Right renal pelvis (tissue), 4 donors: ENCODE results near the gene ATP5PD. TPM values are rescaled to one million over a fixed set of nuclear protein-coding genes. Genes with fewer than 3 reads are reported as not detected.
"Not testable (repeated sequence)": the region's sequence is repeated elsewhere in the genome, so short reads cannot be mapped to it uniquely, and the experiment has no call there.

Source experiments
- DNase-seq, 4 donors: peaks; one replicate each; pipeline ENCODE4 v3.0.0-alpha.2; 2013; ENCODE audit warnings: low read depth in 4 of 4, low spot score in 3 of 4, missing footprints in 1 of 4
- polyA plus RNA-seq, 4 donors: library from polyadenylated mRNA; unstranded; fragments of 120-200 nt; gene quantifications; one replicate each; pipeline ENCODE4 v1.2.1, GENCODE V29; 2013; ENCODE audit not compliant: insufficient read length in 4 of 4

Gene ATP5PD
- polyA plus RNA-seq, 4 donors, result 323 to 364 (median 341) TPM

DNA sequence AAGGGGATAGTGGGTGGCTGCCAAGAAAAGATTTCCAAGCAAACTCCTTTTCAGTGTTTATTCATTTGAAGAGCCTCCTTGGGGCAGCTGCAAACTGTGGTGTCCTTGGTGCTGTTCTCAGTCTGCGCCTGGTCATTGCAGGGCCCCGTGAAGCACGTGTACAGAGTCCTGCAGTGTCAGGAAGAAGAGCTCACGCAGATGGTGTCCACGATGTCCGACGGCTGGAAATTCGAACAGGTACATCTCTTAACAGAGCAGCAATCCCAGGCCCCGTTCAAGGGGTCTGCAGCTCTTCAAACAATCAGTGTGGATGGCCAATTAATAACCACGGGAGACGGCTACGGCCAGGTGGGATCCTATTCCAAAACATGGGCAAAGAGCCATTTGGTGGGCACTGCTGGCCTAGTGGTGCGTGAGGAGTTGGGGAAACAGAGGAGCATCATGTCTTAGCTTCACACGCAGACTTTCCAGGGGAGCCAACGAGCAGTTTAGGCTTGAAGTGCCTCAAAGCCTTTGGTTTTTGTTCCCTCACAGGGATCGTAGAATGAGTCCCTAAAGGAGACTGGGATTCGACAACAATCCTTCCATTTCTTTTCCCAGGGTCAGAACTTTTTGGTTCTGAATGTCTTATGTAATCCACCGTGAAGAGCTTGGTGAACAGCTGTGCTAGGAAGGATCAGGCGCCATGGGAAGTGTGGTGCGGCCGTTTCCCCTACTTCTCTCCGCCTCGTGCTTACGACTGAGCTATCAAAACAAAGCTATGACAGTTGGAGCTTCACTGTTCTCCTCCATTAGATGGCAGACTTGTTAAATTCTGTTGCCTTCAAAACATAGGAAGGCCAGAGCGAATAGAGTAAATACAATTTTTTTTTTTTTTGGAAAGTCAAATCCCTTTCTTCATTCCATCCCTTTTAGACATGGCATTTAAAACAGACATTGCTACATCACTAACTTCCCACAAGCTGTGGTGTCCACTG lies 12.9 kb upstream of the ATP5PD start:
- no peak for DNase-seq

- no peak for DNase-seq
Observed at GRCh38 chr17:75051941-75052340, 5.2 kb upstream of the ATP5PD start.

DNA sequence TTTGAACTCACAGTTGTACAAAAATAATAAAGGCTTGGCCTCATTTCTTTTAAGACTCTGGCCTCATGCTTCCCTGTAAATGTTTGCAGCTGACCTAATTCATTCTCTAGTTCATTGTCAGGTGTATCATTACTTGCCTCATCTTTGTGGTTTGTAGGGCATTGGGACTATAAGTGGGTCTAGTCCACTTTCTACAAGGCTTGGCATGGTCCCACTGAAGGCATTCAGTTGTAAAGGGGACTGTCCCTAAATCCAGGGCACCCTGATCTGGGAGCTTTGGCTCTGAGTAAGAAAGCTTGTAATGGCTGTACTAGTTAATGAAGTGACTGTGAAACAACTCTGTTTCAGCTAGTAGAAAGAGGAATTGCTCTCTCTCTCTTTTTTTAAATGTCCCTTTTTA lies 2.9 kb upstream of the ATP5PD start:
- DNase-seq, result no peak

- no peak for DNase-seq
Observed at GRCh38 chr17:75049057-75049456, 2.3 kb upstream of the ATP5PD start.

- no peak for DNase-seq
Observed at GRCh38 chr17:75048249-75048878, 1.6 kb upstream of the ATP5PD start.

DNA sequence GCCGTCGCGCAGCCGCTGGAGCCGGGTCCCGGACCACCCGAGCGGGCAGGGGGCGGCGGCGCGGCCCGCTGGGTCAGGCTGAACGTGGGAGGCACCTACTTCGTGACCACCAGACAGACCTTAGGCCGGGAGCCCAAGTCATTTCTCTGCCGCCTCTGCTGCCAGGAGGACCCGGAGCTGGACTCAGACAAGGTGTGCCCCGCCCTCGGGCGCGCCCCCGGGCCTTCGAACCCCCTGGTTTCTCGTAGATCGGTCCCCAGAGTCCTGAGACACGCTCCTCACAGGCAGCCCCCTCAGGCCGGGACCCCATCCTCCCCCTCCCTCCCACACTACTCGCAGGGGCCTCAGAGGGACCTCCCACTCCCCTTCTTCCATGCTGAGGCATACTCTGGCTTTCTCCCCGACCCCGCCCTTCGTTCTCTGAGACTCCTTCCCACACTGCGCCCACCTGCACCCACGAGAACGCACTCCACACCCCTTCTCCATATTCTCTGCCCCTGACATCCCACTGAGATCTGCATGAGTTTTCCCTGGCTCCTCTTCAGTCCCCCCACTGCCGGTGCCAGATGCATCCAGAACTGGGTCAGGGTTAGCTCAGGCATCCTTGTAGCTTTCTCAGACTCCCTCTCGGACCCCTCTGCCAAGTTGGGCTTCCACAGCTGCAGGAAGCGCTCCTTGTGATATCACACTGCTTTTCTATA lies 779 bp upstream of the ATP5PD start:
- DNase-seq, result no peak

- DNase-seq, result not testable (repeated sequence)
Observed at GRCh38 chr17:75045946-75046406, 793 bp downstream of the ATP5PD start.

DNA sequence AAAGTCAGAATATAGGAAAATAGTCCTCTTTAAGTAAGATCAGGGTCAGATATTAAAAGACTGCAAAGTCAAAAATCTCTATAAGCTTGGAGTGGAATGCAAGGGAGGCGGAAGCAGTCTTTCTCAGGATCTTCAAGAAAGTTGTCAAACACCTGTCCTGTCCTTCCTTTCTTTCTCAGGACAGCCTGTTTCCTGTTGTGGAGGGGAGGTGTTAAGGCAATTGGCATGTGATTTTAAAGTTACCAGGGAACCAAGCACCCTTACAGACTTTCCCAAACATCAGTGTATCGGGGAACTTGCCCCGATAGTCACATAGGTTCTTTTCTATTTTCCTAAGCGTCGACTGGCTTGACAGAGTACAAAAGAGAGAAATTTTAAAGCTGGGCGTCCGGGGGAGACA lies 2.1 kb downstream of the ATP5PD start:
- DNase-seq, result no peak

DNA sequence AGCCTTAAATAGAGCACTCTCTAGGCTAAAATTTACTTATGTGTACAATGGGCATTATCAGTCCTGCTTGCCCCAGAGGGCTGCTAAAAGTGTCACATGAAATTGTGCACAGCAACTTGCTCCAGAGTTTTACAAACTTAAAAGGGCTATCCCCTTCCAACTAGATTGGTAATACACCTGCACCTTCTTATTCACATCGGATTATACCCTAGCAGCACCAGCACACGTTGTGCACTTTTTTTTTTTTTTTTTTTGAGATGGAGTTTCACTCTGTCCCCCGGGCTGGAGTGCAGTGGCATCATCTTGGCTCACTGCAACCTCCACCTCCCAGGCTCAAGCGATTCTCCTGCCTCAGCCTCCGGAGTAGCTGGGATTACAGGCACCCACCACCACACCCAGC lies 3.0 kb downstream of the ATP5PD start:
- DNase-seq, result not testable (repeated sequence)

DNA sequence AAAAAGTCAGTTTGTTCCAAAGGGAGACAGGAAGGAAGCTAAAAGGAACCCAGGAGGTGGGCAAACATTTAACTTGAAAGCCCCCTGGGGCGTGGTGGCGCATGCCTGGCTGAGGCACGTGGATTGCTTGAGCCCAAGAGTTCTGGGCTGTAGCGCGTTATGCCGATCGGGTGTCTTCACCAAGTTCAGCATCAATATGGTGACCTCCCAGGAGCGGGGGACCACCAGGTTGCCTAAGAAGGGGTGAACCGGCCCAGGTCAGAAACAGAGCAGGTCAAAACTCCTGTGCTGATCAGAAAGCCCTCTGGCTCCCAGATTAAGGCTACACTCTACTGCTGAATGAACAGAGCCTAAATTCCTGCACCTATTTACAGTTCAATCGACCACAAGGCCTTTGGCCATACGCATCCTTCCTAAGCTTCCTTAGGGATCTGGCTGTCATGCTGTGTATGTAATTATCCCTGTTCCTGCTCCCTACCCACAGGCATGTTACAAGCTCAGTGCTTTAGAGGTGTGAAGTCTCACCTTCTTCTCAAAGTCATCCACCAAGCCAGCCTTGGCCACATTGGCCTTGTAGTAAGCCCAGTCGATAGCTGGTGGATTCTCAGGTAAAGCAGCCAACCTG lies 5.0 kb downstream of the ATP5PD start:
- no peak for DNase-seq

GRCh38 chr17:75039238-75039637 lies 7.5 kb downstream of the ATP5PD start:
- DNase-seq, result no peak

- DNase-seq, result no peak
Observed at GRCh38 chr17:75036643-75037268, 10.0 kb downstream of the ATP5PD start.

- peak in 2 of 4 donors; percentile 79 to 81 for DNase-seq
Observed at GRCh38 chr17:75034236-75034908, 12.4 kb downstream of the ATP5PD start.

GRCh38 chr17:75033346-75034235 lies 13.2 kb downstream of the ATP5PD start:
- DNase-seq, result peak; percentile 92 to 95 (median 92)

DNA sequence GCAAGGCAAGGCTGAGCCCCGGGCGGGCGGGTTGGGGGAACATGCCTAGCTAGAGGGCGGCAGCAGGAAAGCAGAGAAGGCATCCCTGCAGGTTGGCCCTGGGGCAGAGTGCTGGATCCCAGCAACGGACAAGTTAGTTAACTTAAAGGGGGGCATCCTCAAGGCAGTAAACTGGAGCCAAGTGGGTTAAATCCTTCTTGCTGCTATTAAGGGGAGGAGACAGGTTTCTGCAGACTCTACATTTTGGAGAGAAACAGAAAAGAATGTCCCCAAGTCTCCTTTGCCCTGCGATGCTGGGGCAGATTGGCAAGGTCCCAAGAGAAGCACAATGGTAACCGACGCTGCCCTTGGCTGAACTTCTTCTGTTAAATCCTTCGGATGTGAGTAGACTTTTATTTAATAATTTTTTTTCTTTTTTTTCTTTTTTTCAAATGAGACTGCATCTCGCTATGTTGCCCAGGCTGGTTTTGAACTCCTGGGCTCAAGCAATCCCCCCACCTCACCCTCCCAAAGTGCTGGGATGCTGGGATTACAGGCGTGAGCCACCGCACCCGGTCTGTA lies 14.0 kb downstream of the ATP5PD start:
- DNase-seq, result no peak

DNA sequence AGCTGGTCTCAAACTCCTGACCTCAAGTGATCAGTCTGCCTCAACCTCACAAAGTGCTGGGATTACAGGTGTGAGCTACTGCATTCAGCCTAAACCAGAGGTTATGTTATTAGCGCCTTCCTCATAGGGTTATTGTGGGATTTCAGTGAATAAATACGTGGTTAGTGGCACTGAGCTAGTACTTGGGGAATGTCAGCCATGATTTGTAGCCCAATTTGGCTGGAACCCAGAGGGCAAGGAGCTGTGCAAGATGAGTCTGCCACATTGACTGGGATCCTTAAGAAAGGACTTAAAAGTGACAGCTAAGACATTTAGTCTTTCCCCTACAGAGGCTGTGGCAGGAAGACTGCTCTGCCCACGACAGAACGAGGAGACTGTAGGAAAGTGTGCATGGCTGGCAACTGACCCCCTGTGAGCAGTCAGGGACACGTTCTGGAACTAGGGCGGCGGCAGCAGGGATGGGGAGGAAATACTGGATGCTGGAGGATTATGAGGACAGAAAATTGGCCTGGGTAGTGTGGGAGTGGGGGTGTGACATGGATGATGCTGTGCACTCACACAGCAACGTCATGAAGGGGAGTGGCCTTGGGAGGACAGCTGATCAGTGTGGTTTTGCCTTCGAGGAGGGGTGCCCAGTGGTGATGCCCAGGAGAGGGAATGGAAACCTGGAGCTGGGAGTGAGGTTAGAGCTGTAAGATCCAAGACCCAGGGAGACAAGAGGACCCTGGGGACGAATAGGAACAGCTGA lies 14.6 kb downstream of the ATP5PD start:
- DNase-seq, result no peak

- DNase-seq, result no peak
Observed at GRCh38 chr17:75030161-75030560, 16.6 kb downstream of the ATP5PD start.

DNA sequence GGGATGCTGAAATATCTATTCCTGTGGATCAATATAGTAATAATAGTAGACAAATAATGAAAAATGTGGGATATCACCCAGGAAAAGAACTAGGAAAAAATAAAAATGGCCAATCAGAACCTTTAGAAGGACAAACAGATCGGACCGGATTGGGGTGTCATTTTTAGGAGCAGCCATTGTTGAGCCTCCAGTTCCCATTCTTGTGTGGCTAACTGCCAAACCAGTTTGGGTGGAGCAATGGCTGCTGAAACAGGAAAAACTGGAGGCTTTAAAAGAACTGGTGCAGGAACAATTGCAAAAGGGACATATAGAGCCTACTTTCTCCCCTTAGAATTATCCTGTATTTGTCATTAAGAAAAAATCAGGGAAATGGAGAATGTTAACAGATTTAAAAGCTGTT lies 20.1 kb downstream of the ATP5PD start:
- not testable (repeated sequence) for DNase-seq
